ENCODE measurements around the gene TLE4. TPM values are rescaled to one million over a fixed set of nuclear protein-coding genes. Genes with fewer than 3 reads are reported as not detected.

Gene TLE4
- total RNA-seq, 1 experiment from 2014 or later: 8.1 TPM

DNA sequence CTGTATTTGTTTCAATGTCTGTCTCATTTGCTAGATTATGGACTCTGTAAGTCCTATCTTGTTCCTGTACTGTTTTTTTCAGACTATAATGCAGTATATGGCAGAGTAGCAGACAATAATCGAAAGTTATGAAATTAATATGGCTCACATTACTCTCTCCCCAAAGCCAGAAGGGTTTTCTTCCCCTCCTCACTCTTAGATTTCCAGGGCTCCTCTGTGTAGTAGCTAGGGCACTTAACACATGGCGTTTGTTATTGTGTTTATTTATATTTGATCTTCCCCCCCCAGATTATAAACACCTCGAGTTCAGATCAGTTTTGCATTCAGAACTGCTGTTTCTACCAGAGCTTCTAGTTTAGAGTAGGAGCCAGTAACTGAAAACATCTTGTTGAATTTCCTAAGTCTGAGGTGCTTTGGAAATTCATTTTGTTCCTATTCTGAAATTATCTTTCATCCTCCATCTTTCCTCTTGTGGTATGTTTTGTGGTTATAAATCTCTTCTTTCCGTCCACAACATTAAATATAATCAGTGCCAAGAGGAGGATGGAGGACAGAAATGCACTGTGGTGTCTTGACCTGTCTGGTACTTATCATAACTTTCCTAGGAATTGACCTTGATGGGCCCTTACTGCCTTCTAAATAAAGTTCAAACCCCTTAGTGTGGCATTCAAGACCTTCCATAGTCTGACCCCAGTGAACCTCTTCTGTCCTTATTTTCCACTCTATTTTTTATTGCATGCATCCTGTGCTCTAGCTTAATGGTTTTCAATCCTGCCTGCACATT, 27.0 kb downstream of the TLE4 start:
- Mint-ChIP-seq H3K4me3 (ENCODE audit: unreplicated experiment) (no peak overlapping the region), H3K27me3 (ENCODE audit: insufficient read depth, unreplicated experiment) (no peaks in the 10 kb centered on the region), H3K27ac (ENCODE audit: unreplicated experiment) (no peak overlapping the region), H3K9me3 (ENCODE audit: unreplicated experiment) (no peaks in the 10 kb centered on the region), H3K36me3 (ENCODE audit: insufficient read depth, unreplicated experiment) (peaks cover 8% of the 10 kb centered on the region), H3K4me1 (ENCODE audit: low read depth, unreplicated experiment) (no peaks in the 10 kb centered on the region)
- no peaks in the 10 kb centered on the region for H3K4me1 ChIP-seq
- no peak overlapping the region for H3K4me3 ChIP-seq (ENCODE audit: low read depth, low read length)
- intact Hi-C loops (cut with micrococcal nuclease; ENCODE audit: unreplicated experiment): no loop called here
- ChIA-PET POLR2A (no interaction called here), CTCF (no interaction called here)
- DNase-seq: no peak
- no TSS peak for BruUV-seq (replicated peaks)
- no peaks in the 10 kb centered on the region for H3K36me3 ChIP-seq (ENCODE audit: control insufficient read depth, insufficient read depth, low read length)
- no peaks in the 10 kb centered on the region for H3K9me3 ChIP-seq
- TF ChIP-seq, protein P1, sequence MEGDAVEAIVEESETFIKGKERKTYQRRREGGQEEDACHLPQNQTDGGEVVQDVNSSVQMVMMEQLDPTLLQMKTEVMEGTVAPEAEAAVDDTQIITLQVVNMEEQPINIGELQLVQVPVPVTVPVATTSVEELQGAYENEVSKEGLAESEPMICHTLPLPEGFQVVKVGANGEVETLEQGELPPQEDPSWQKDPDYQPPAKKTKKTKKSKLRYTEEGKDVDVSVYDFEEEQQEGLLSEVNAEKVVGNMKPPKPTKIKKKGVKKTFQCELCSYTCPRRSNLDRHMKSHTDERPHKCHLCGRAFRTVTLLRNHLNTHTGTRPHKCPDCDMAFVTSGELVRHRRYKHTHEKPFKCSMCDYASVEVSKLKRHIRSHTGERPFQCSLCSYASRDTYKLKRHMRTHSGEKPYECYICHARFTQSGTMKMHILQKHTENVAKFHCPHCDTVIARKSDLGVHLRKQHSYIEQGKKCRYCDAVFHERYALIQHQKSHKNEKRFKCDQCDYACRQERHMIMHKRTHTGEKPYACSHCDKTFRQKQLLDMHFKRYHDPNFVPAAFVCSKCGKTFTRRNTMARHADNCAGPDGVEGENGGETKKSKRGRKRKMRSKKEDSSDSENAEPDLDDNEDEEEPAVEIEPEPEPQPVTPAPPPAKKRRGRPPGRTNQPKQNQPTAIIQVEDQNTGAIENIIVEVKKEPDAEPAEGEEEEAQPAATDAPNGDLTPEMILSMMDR (IDR thresholded peaks at IDR 0.05; ENCODE audit: insufficient read depth in 1 of 2, low read depth in 1 of 2, low read length in 1 of 2, severe bottlenecking in 1 of 2, unreplicated experiment in 1 of 2): no peak
- H3K27me3 ChIP-seq (replicated peaks; ENCODE audit: control insufficient read depth, insufficient read depth, low read length): no peaks in the 10 kb centered on the region

GRCh38 chr9:79600466-79600865, 28.7 kb downstream of the TLE4 start:
- no peak overlapping the region for H3K4me3 Mint-ChIP-seq (ENCODE audit: unreplicated experiment)
- H3K27ac Mint-ChIP-seq (ENCODE audit: unreplicated experiment): no peak overlapping the region
- H3K4me3 ChIP-seq (ENCODE audit: low read depth, low read length): no peak overlapping the region
- intact Hi-C loops (cut with micrococcal nuclease; ENCODE audit: unreplicated experiment): no loop called here
- H3K4me1 Mint-ChIP-seq (ENCODE audit: low read depth, unreplicated experiment): no peaks in the 10 kb centered on the region
- H3K9me3 Mint-ChIP-seq (ENCODE audit: unreplicated experiment): no peaks in the 10 kb centered on the region
- CTCF ChIA-PET: no interaction called here
- POLR2A ChIA-PET: no interaction called here
- no peaks in the 10 kb centered on the region for H3K36me3 ChIP-seq (ENCODE audit: control insufficient read depth, insufficient read depth, low read length)
- peaks cover 8% of the 10 kb centered on the region for H3K36me3 Mint-ChIP-seq (ENCODE audit: insufficient read depth, unreplicated experiment)
- DNase-seq: no peak
- no peaks in the 10 kb centered on the region for H3K27me3 Mint-ChIP-seq (ENCODE audit: insufficient read depth, unreplicated experiment)
- H3K9me3 ChIP-seq: no peaks in the 10 kb centered on the region
- BruUV-seq (replicated peaks): no TSS peak
- no peaks in the 10 kb centered on the region for H3K4me1 ChIP-seq
- H3K27me3 ChIP-seq (replicated peaks; ENCODE audit: control insufficient read depth, insufficient read depth, low read length): no peaks in the 10 kb centered on the region
- TF ChIP-seq, protein P1 (IDR thresholded peaks at IDR 0.05; ENCODE audit: insufficient read depth in 1 of 2, low read depth in 1 of 2, low read length in 1 of 2, severe bottlenecking in 1 of 2, unreplicated experiment in 1 of 2): no peak

DNA sequence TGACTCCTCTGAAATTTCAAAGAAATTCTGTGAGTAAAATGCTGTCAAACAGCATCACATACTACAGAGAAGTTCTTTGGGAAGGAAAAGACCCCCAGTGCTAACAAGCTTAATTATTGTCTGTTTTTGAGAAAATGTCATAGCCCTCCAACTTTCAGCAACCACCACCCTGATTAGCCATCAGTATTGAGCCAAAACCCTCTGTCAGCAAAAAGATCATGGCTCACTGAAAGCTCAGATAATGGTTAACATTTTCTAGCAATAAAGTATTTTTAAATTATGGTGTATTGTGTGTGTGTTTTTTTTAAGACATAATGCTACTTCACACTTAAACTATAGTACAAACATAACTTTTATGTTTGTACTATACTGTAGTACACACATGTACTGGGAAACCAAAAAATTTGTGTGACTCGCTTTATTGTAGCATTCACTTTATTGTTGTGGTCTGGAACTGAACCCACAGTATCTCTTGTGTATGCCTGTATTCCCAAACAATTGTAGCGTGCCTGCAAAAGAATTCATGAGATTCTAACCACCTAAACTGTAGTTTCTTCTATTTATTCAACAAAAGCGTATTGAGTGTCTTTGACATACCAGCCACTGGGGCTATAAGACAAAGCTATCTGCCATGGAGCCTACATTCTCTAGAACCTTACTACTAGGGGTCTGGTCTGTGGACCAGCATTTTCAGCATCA, 31.6 kb downstream of the TLE4 start:
- Histone ChIP-seq H3K4me1 (no peaks in the 10 kb centered on the region), H3K27me3 (replicated peaks; ENCODE audit: control insufficient read depth, insufficient read depth, low read length) (no peaks in the 10 kb centered on the region), H3K9me3 (no peaks in the 10 kb centered on the region), H3K36me3 (ENCODE audit: control insufficient read depth, insufficient read depth, low read length) (no peaks in the 10 kb centered on the region), H3K4me3 (ENCODE audit: low read depth, low read length) (no peak overlapping the region)
- BruUV-seq (replicated peaks): no TSS peak
- H3K4me1 Mint-ChIP-seq (ENCODE audit: low read depth, unreplicated experiment): no peaks in the 10 kb centered on the region
- no peak for DNase-seq
- intact Hi-C loops (cut with micrococcal nuclease; ENCODE audit: unreplicated experiment): no loop called here
- CTCF ChIA-PET: no interaction called here
- no peaks in the 10 kb centered on the region for H3K36me3 Mint-ChIP-seq (ENCODE audit: insufficient read depth, unreplicated experiment)
- no peaks in the 10 kb centered on the region for H3K27me3 Mint-ChIP-seq (ENCODE audit: insufficient read depth, unreplicated experiment)
- H3K4me3 Mint-ChIP-seq (ENCODE audit: unreplicated experiment): no peak overlapping the region
- TF ChIP-seq, protein P1 (IDR thresholded peaks at IDR 0.05; ENCODE audit: insufficient read depth in 1 of 2, low read depth in 1 of 2, low read length in 1 of 2, severe bottlenecking in 1 of 2, unreplicated experiment in 1 of 2): no peak
- H3K9me3 Mint-ChIP-seq (ENCODE audit: unreplicated experiment): no peaks in the 10 kb centered on the region
- no peak overlapping the region for H3K27ac Mint-ChIP-seq (ENCODE audit: unreplicated experiment)
- POLR2A ChIA-PET: no interaction called here
